HL-60 (cell line): ENCODE results near the gene MRAP2.

ENCODE experiments used
- TF ChIP-seq, protein P1 (sequence below): IDR thresholded peaks from one replicate; pipeline ENCODE4 v1.5.1; 2011; ENCODE audit warnings: low read length, control low read depth, inconsistent platforms; ENCODE audit not compliant: insufficient read depth
- TF ChIP-seq, protein P2 (sequence below): IDR thresholded peaks from 2 replicates; pipeline ENCODE4 v1.6.1; 2012; ENCODE audit warnings: low read depth; ENCODE audit not compliant: insufficient replicate concordance

DNA sequence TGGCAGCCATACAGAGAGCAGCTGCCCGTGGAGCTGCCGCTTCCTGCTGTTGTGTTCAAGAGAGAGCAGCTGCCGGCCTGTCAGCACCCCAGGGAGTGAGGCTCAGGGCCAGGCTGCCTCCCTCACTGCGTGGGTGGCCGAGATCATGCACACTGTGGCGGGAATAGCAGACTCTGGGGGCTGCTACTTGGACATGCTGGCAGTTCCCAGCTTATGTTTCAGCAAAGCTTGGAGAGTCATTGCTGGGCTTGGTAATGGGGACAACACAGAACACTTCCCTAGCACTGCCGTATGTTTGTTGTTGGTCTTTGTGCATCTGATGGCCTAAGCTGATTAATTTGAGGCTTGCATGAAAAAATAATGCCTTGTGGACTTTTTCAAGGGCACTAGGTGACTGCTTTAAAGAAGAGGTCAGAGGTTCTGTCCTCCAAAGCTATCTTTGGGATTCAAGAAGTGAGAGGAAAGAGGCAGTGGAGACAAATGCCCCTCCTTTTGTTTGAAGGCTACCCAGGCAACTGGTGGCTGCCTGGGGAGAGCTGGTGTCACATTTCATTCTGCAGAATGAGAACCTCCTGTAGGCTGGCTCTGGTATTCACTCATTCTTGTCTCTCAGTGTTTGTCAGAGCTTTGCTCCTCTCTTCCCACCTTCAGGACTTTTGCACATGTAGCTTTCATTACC is 18.8 kb downstream of the MRAP2 start:
- TF ChIP-seq, protein P1, sequence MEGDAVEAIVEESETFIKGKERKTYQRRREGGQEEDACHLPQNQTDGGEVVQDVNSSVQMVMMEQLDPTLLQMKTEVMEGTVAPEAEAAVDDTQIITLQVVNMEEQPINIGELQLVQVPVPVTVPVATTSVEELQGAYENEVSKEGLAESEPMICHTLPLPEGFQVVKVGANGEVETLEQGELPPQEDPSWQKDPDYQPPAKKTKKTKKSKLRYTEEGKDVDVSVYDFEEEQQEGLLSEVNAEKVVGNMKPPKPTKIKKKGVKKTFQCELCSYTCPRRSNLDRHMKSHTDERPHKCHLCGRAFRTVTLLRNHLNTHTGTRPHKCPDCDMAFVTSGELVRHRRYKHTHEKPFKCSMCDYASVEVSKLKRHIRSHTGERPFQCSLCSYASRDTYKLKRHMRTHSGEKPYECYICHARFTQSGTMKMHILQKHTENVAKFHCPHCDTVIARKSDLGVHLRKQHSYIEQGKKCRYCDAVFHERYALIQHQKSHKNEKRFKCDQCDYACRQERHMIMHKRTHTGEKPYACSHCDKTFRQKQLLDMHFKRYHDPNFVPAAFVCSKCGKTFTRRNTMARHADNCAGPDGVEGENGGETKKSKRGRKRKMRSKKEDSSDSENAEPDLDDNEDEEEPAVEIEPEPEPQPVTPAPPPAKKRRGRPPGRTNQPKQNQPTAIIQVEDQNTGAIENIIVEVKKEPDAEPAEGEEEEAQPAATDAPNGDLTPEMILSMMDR, result no peak
- TF ChIP-seq, protein P2, sequence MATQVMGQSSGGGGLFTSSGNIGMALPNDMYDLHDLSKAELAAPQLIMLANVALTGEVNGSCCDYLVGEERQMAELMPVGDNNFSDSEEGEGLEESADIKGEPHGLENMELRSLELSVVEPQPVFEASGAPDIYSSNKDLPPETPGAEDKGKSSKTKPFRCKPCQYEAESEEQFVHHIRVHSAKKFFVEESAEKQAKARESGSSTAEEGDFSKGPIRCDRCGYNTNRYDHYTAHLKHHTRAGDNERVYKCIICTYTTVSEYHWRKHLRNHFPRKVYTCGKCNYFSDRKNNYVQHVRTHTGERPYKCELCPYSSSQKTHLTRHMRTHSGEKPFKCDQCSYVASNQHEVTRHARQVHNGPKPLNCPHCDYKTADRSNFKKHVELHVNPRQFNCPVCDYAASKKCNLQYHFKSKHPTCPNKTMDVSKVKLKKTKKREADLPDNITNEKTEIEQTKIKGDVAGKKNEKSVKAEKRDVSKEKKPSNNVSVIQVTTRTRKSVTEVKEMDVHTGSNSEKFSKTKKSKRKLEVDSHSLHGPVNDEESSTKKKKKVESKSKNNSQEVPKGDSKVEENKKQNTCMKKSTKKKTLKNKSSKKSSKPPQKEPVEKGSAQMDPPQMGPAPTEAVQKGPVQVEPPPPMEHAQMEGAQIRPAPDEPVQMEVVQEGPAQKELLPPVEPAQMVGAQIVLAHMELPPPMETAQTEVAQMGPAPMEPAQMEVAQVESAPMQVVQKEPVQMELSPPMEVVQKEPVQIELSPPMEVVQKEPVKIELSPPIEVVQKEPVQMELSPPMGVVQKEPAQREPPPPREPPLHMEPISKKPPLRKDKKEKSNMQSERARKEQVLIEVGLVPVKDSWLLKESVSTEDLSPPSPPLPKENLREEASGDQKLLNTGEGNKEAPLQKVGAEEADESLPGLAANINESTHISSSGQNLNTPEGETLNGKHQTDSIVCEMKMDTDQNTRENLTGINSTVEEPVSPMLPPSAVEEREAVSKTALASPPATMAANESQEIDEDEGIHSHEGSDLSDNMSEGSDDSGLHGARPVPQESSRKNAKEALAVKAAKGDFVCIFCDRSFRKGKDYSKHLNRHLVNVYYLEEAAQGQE, result no peak
